ENCODE results near the gene DUOXA2. TPM values are rescaled to one million over a fixed set of nuclear protein-coding genes. Genes with fewer than 3 reads are reported as not detected.

DUOXA2 gene
- total RNA-seq, 4 donors from 2014 or later: 0.67 TPM; not detected in 3

- Histone ChIP-seq H3K27me3 (peaks cover 0 to 17% of the 10 kb centered on the region in 2 donors), H3K9me3 (no peaks in the 10 kb centered on the region)
- TF ChIP-seq POLR2A (IDR thresholded peaks at IDR 0.05) (no peak), CTCF (IDR thresholded peaks at IDR 0.05) (no peak)
Measured at GRCh38 chr15:45120081-45120972, 6.2 kb downstream of the DUOXA2 start.

GRCh38 chr15:45121020-45121419 lies 6.9 kb downstream of the DUOXA2 start:
- Histone ChIP-seq H3K27me3 (peaks cover 0 to 17% of the 10 kb centered on the region in 2 donors), H3K36me3 (no peaks in the 10 kb centered on the region), H3K9me3 (no peaks in the 10 kb centered on the region), H3K4me3 (no peak overlapping the region), H3K27ac (no peak overlapping the region), H3K4me1 (peaks cover 0 to 14% (median 8%) of the 10 kb centered on the region in 4 donors)
- TF ChIP-seq POLR2A (IDR thresholded peaks at IDR 0.05) (no peak), CTCF (IDR thresholded peaks at IDR 0.05) (no peak)
- DNase-seq: no peak

More at GRCh38 chr15:45120081-45120972, 6.2 kb downstream of the DUOXA2 start:
- Histone ChIP-seq H3K27ac (no peak overlapping the region), H3K36me3 (no peaks in the 10 kb centered on the region), H3K4me3 (no peak overlapping the region), H3K4me1 (peaks cover 0 to 14% (median 8%) of the 10 kb centered on the region in 4 donors)
- DNase-seq: no peak

GRCh38 chr15:45121706-45122417 lies 7.7 kb downstream of the DUOXA2 start:
- no peak for TF ChIP-seq POLR2A (IDR thresholded peaks at IDR 0.05)
- Histone ChIP-seq H3K27me3 (peaks cover 0 to 14% of the 10 kb centered on the region in 2 donors), H3K9me3 (no peaks in the 10 kb centered on the region), H3K27ac (no peak overlapping the region), H3K4me3 (no peak overlapping the region), H3K36me3 (no peaks in the 10 kb centered on the region), H3K4me1 (peaks cover 0 to 9% (median 3%) of the 10 kb centered on the region in 4 donors)
- no peak for DNase-seq

- Histone ChIP-seq H3K9me3 (no peaks in the 10 kb centered on the region), H3K27me3 (peaks cover 0 to 5% of the 10 kb centered on the region in 2 donors), H3K4me3 (no peak overlapping the region), H3K36me3 (no peaks in the 10 kb centered on the region), H3K27ac (no peak overlapping the region), H3K4me1 (peaks cover 0 to 3% (median 0%) of the 10 kb centered on the region in 4 donors)
- TF ChIP-seq POLR2A (IDR thresholded peaks at IDR 0.05) (no peak), CTCF (IDR thresholded peaks at IDR 0.05) (no peak)
- no peak for DNase-seq
Measured at GRCh38 chr15:45122719-45123118, 8.6 kb downstream of the DUOXA2 start.

GRCh38 chr15:45123397-45123796 lies 9.3 kb downstream of the DUOXA2 start:
- TF ChIP-seq CTCF (IDR thresholded peaks at IDR 0.05) (no peak), POLR2A (IDR thresholded peaks at IDR 0.05) (no peak)
- H3K27ac ChIP-seq: no peak overlapping the region
- peaks cover 0 to 6% of the 10 kb centered on the region in 2 donors for H3K27me3 ChIP-seq

More at GRCh38 chr15:45123397-45123796, 9.3 kb downstream of the DUOXA2 start:
- DNase-seq: no peak
- no peaks in the 10 kb centered on the region for H3K9me3 ChIP-seq
- H3K36me3 ChIP-seq: no peaks in the 10 kb centered on the region
- H3K4me1 ChIP-seq: no peaks in the 10 kb centered on the region
- no peak overlapping the region for H3K4me3 ChIP-seq
